HepG2 (cell line): ENCODE data around the gene NFX1. TPM values are rescaled to one million over a fixed set of nuclear protein-coding genes. Genes with fewer than 3 reads are reported as not detected.

Source experiments
- CREB1 ChIP-seq, 2 experiments: fragments of 450-650 bp in 1 of 2; IDR thresholded peaks; 2 replicates each; pipeline ENCODE4 v1.6.1; 2016 to 2017; ENCODE audit warnings: control low read depth in 1 of 2, mild to moderate bottlenecking in 1 of 2, missing compliant biosample characterization in 1 of 2, missing genetic modification characterization in 1 of 2
- DMTF1 ChIP-seq: sonication (generic); formaldehyde crosslinking; IDR thresholded peaks from 2 replicates; pipeline ENCODE4 v1.4.0; 2020; ENCODE audit warnings: mild to moderate bottlenecking, missing genetic modification reagents
- NFYB ChIP-seq: sonication (generic); formaldehyde crosslinking; IDR thresholded peaks from 2 replicates; pipeline ENCODE4 v1.4.0; 2020; ENCODE audit warnings: missing genetic modification reagents
- POLR2A ChIP-seq, 2 experiments: IDR thresholded peaks; 2 replicates each; pipeline ENCODE4 v1.6.1; 2011; ENCODE audit warnings: low read depth in 2 of 2, low read length in 2 of 2, mild to moderate bottlenecking in 1 of 2, moderate library complexity in 1 of 2; ENCODE audit not compliant: insufficient read depth in 1 of 2
- ZNF230 ChIP-seq: sonication (generic); formaldehyde crosslinking; IDR thresholded peaks from 2 replicates; pipeline ENCODE4 v1.4.0; 2020; ENCODE audit warnings: mild to moderate bottlenecking, missing genetic modification reagents
- ZNF281 ChIP-seq: sonication (generic); formaldehyde crosslinking; IDR thresholded peaks from 2 replicates; pipeline ENCODE4 v1.4.0; 2020; ENCODE audit warnings: missing genetic modification reagents, borderline replicate concordance
- ZNF318 ChIP-seq: sonication (generic); formaldehyde crosslinking; IDR thresholded peaks from 2 replicates; pipeline ENCODE4 v1.4.0; 2020; ENCODE audit warnings: mild to moderate bottlenecking, missing genetic modification reagents
- ZNF577 ChIP-seq: sonication (generic); formaldehyde crosslinking; IDR thresholded peaks from 2 replicates; pipeline ENCODE4 v1.4.0; 2020; ENCODE audit warnings: mild to moderate bottlenecking, low read depth, missing genetic modification reagents, borderline replicate concordance
- ZNF781 ChIP-seq: sonication (generic); formaldehyde crosslinking; IDR thresholded peaks from 2 replicates; pipeline ENCODE4 v1.5.1; 2020; ENCODE audit warnings: borderline replicate concordance, mild to moderate bottlenecking, missing genetic modification reagents; ENCODE audit errors: not compliant biosample characterization
- ZXDC ChIP-seq: sonication (generic); formaldehyde crosslinking; IDR thresholded peaks from 2 replicates; pipeline ENCODE4 v1.5.0; 2020; ENCODE audit warnings: mild to moderate bottlenecking, missing genetic modification reagents
- polyA plus RNA-seq, 8 experiments: library from polyadenylated mRNA; depleted of rRNA in 3 of 8; stranded (reverse) in 7 of 8; unstranded in 1 of 8; fragments of >200 nt; fragmentation: Illumina TruSeq in 4 of 8; extraction: Trizol in 4 of 8; gene quantifications; 2 replicates each; pipeline versions ENCODE4 v1.2.1 to v1.2.3, GENCODE V29; 2011 to 2016; ENCODE audit warnings: low read depth in 4 of 8, missing spikeins in 1 of 8, mixed read lengths in 1 of 8; ENCODE audit not compliant: insufficient read depth in 1 of 8
- total RNA-seq, 5 experiments: library from RNA; depleted of rRNA; stranded (reverse); fragments of >200 nt; fragmentation: Illumina TruSeq; extraction: Trizol; gene quantifications; 2 replicates each; pipeline ENCODE4 v1.2.3, GENCODE V29; 2016; ENCODE audit warnings: low read depth in 1 of 5

NFX1 gene
- total and polyA plus RNA-seq, 2 of the 13 experiments (the other 11 are each of a cell fraction or from before 2014, with no cell fraction given) = 23.9 to 27.5 TPM

GRCh38 chr9:33293782-33294181, 3.5 kb downstream of the NFX1 start (continued):
- TF ChIP-seq ZNF318 (no peak), DMTF1 (CRISPR knock-in tag) (no peak), ZNF281 (peak; percentile 28; the same call in 1 of the 2 replicates), POLR2A (IDR thresholded peaks at IDR 0.05; ENCODE audit: insufficient read depth in 1 of 2, low read depth in 2 of 2, low read length in 2 of 2) (no peak), CREB1 (IDR thresholded peaks at IDR 0.05) (no peak), CREB1 (CRISPR knock-in tag; IDR thresholded peaks at IDR 0.05) (peak; percentile 65), ZNF577 (no peak), ZXDC (CRISPR knock-in tag) (no peak), ZNF230 (no peak), NFYB (CRISPR knock-in tag) (no peak), ZNF781 (CRISPR knock-in tag) (no peak)
